Neural crest cell (in vitro differentiated cells): ENCODE measurements around the gene KRT23. TPM values are rescaled to one million over a fixed set of nuclear protein-coding genes. Genes with fewer than 3 reads are reported as not detected.
A peak's percentile ranks its signal among the peaks of the same experiment; 100 is the strongest.

Experiments used
- DNase-seq: peaks from one replicate; pipeline ENCODE4 v3.0.0; 2021; ENCODE audit warnings: low read depth, mixed read lengths, low spot score
- H3K27ac Mint-ChIP-seq: one replicate; pipeline ENCODE4 v1.8.0; 2021; ENCODE audit warnings: mild to moderate bottlenecking, mixed read lengths; ENCODE audit not compliant: unreplicated experiment
- H3K27me3 Mint-ChIP-seq: 2 replicates; pipeline ENCODE4 v1.8.0; 2021; ENCODE audit warnings: low read depth, mild to moderate bottlenecking, mixed read lengths
- H3K36me3 Mint-ChIP-seq: 2 replicates; pipeline ENCODE4 v1.8.0; 2021; ENCODE audit warnings: low read depth, mild to moderate bottlenecking, mixed read lengths
- H3K4me1 Mint-ChIP-seq: 2 replicates; pipeline ENCODE4 v1.8.0; 2021; ENCODE audit warnings: mixed read lengths
- H3K4me3 Mint-ChIP-seq: one replicate; pipeline ENCODE4 v1.8.0; 2021; ENCODE audit warnings: mild to moderate bottlenecking, mixed read lengths
- H3K9me3 Mint-ChIP-seq: 2 replicates; pipeline ENCODE4 v1.8.0; 2021; ENCODE audit warnings: mixed read lengths
- total RNA-seq: library from RNA; stranded (reverse); gene quantifications from 2 replicates; pipeline ENCODE4 v1.2.1, GENCODE V29; 2021
- TF ChIP-seq, protein P1 (sequence below): fragments of 200-600 bp; sonication (generic); conservative IDR thresholded peaks from 2 replicates; pipeline ENCODE4 v1.5.0; 2021; ENCODE audit warnings: antibody characterized with exemption, mild to moderate bottlenecking

The KRT23 gene
- total RNA-seq, 1 donor from 2014 or later, result not detected

- Mint-ChIP-seq H3K4me3 (no peak overlapping the region), H3K27ac (no peak overlapping the region), H3K27me3 (peaks cover 43% of the 10 kb centered on the region), H3K36me3 (no peaks in the 10 kb centered on the region), H3K4me1 (peaks cover 10% of the 10 kb centered on the region), H3K9me3 (no peaks in the 10 kb centered on the region)
- no peak for DNase-seq
- TF ChIP-seq, protein P1, sequence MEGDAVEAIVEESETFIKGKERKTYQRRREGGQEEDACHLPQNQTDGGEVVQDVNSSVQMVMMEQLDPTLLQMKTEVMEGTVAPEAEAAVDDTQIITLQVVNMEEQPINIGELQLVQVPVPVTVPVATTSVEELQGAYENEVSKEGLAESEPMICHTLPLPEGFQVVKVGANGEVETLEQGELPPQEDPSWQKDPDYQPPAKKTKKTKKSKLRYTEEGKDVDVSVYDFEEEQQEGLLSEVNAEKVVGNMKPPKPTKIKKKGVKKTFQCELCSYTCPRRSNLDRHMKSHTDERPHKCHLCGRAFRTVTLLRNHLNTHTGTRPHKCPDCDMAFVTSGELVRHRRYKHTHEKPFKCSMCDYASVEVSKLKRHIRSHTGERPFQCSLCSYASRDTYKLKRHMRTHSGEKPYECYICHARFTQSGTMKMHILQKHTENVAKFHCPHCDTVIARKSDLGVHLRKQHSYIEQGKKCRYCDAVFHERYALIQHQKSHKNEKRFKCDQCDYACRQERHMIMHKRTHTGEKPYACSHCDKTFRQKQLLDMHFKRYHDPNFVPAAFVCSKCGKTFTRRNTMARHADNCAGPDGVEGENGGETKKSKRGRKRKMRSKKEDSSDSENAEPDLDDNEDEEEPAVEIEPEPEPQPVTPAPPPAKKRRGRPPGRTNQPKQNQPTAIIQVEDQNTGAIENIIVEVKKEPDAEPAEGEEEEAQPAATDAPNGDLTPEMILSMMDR, result no peak
These were observed 27.7 kb downstream of the KRT23 start for GRCh38 chr17:40909755-40910154.

DNA sequence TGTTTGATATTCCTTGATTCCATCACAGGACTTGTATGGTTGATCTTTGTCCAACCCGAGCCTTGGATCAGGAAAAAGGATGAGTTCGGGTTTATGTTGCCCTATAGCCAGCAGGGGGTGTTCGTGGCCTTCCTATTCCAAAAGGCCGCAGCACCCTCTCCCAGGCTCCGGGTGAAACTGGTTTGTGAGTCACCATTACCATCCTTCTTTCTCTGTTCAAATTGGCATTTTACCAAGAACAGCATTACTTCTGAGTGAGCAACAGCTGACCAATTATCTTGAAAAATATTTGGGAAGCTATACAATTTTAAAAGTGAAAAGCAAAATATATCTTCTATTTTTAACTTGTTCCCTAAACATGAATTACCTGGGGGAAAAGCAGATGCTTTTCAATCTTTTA, 28.1 kb downstream of the KRT23 start:
- TF ChIP-seq, protein P1, result peak; percentile 85
- Mint-ChIP-seq H3K27me3 (peaks cover 47% of the 10 kb centered on the region), H3K9me3 (no peaks in the 10 kb centered on the region), H3K4me1 (peaks cover 10% of the 10 kb centered on the region), H3K27ac (no peak overlapping the region), H3K36me3 (no peaks in the 10 kb centered on the region), H3K4me3 (no peak overlapping the region)
- DNase-seq, result peak; percentile 63

GRCh38 chr17:40906613-40907012, 30.8 kb downstream of the KRT23 start:
- Mint-ChIP-seq H3K4me1 (peaks cover 10% of the 10 kb centered on the region), H3K27me3 (peaks cover 63% of the 10 kb centered on the region), H3K9me3 (no peaks in the 10 kb centered on the region), H3K4me3 (no peak overlapping the region), H3K36me3 (no peaks in the 10 kb centered on the region), H3K27ac (no peak overlapping the region)
- TF ChIP-seq, protein P1, result no peak
- no peak for DNase-seq

- TF ChIP-seq, protein P1, result no peak
- H3K9me3 Mint-ChIP-seq, result no peaks in the 10 kb centered on the region
- no peaks in the 10 kb centered on the region for H3K36me3 Mint-ChIP-seq
- peaks cover 10% of the 10 kb centered on the region for H3K4me1 Mint-ChIP-seq
- peaks cover 63% of the 10 kb centered on the region for H3K27me3 Mint-ChIP-seq
- no peak for DNase-seq
- no peak overlapping the region for H3K4me3 Mint-ChIP-seq
- H3K27ac Mint-ChIP-seq, result no peak overlapping the region
These were observed 32.1 kb downstream of the KRT23 start for GRCh38 chr17:40905370-40905769.

DNA sequence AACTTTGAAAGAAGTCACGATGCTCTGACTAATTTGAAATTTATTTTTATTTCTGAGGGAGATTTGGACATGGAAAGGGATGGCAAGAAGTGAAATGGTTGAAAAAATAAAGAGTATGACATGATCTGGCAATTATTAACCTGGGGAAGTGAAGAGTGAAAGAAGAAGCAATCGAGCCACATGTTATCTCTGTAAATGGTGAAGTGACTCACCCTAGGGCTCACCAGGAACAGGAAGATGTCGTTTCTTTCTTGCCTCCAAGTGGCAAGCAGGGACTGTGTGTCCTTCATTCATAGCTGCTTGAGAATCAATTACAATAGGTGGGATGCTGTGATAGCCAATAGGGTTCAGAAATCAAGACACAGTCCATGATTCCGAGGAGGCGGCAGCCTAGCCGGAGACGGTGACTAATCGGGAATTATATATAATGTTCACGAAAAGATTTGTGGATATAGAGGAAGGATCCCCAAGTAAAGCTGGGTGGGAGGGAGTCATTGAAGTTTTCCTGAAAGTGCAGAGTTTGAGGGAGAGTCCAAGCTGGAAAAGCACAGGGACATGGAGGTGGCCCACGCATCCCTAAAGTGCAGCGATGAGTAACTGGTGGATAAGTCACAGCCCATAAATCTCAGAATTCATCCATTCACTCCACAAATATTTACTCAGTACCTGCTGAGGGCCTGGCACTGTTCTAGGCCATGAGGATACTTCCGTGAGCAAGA, 34.2 kb downstream of the KRT23 start:
- H3K27ac Mint-ChIP-seq, result no peak overlapping the region
- H3K9me3 Mint-ChIP-seq, result no peaks in the 10 kb centered on the region
- H3K4me3 Mint-ChIP-seq, result no peak overlapping the region
- DNase-seq, result no peak
- H3K4me1 Mint-ChIP-seq, result no peaks in the 10 kb centered on the region
- TF ChIP-seq, protein P1, result no peak
- peaks cover 58% of the 10 kb centered on the region for H3K27me3 Mint-ChIP-seq
- H3K36me3 Mint-ChIP-seq, result no peaks in the 10 kb centered on the region
